Peyer's patch (tissue), 4 donors: ENCODE data around the gene SLC16A2.

Experiments used
- CTCF ChIP-seq, 6 experiments: fragments of 450-650 bp in 4 of 6; fragments of 200-600 bp in 2 of 6; sonication (generic) in 1 of 6; IDR thresholded peaks; one replicate each; pipeline ENCODE4 v1.5.1; 2017 to 2019; ENCODE audit warnings: antibody characterized with exemption in 6 of 6, mild to moderate bottlenecking in 3 of 6, moderate library complexity in 1 of 6
- POLR2A ChIP-seq, 2 donors: fragments of 450-650 bp; IDR thresholded peaks; one replicate each; pipeline ENCODE4 v1.5.1; 2017; ENCODE audit warnings: antibody characterized with exemption in 2 of 2, mild to moderate bottlenecking in 2 of 2, moderate library complexity in 2 of 2

- TF ChIP-seq CTCF (IDR thresholded peaks at IDR 0.05) (no peak), POLR2A (IDR thresholded peaks at IDR 0.05) (no peak)
Measured at GRCh38 chrX:74540635-74541249, 119.4 kb downstream of the SLC16A2 start.
